DMS53 treated with DMSO at 0.1 percent for 48 hours (cell line): ENCODE results near the gene ASAP2.
"Not testable (repeated sequence)": the region's sequence is repeated elsewhere in the genome, so short reads cannot be mapped to it uniquely, and the experiment has no call there.

Experiments
- DNase-seq: peaks from one replicate; lab custom pipeline; 2025; ENCODE audit not compliant: unreplicated experiment; lab: John Stamatoyannopoulos, UW

ASAP2 gene

GRCh38 chr2:9250091-9250490, 43.5 kb downstream of the ASAP2 start:
- no peak for DNase-seq

- DNase-seq: no peak
Observed at GRCh38 chr2:9250498-9251153, 44.0 kb downstream of the ASAP2 start.

GRCh38 chr2:9251154-9252001, 44.8 kb downstream of the ASAP2 start:
- no peak for DNase-seq

GRCh38 chr2:9252002-9252357, 45.4 kb downstream of the ASAP2 start:
- no peak for DNase-seq

GRCh38 chr2:9255416-9255815, 48.8 kb downstream of the ASAP2 start:
- DNase-seq: no peak

- no peak for DNase-seq
Observed at GRCh38 chr2:9256147-9256546, 49.5 kb downstream of the ASAP2 start.

- no peak for DNase-seq
Observed at GRCh38 chr2:9256570-9257043, 50.0 kb downstream of the ASAP2 start.

GRCh38 chr2:9258501-9258900, 51.9 kb downstream of the ASAP2 start:
- no peak for DNase-seq

- DNase-seq: no peak
Observed at GRCh38 chr2:9258953-9259399, 52.4 kb downstream of the ASAP2 start.

- no peak for DNase-seq
Observed at GRCh38 chr2:9260464-9260918, 53.9 kb downstream of the ASAP2 start.

GRCh38 chr2:9261231-9261883, 54.7 kb downstream of the ASAP2 start:
- no peak for DNase-seq

- DNase-seq: no peak
Observed at GRCh38 chr2:9262671-9263171, 56.1 kb downstream of the ASAP2 start.

- no peak for DNase-seq
Observed at GRCh38 chr2:9263428-9263827, 56.8 kb downstream of the ASAP2 start.

GRCh38 chr2:9264301-9264700, 57.7 kb downstream of the ASAP2 start:
- DNase-seq: no peak

GRCh38 chr2:9266711-9267110, 60.1 kb downstream of the ASAP2 start:
- DNase-seq: no peak

GRCh38 chr2:9267286-9267685, 60.7 kb downstream of the ASAP2 start:
- DNase-seq: not testable (repeated sequence)

GRCh38 chr2:9268301-9269080, 61.9 kb downstream of the ASAP2 start:
- DNase-seq: no peak

- no peak for DNase-seq
Observed at GRCh38 chr2:9269295-9269694, 62.7 kb downstream of the ASAP2 start.

GRCh38 chr2:9269695-9270360, 63.2 kb downstream of the ASAP2 start:
- DNase-seq: no peak

- DNase-seq: no peak
Observed at GRCh38 chr2:9271091-9271490, 64.5 kb downstream of the ASAP2 start.
